Neural progenitor cell (in vitro differentiated cells): ENCODE data around the gene TRAPPC10. TPM values are rescaled to one million over a fixed set of nuclear protein-coding genes. Genes with fewer than 3 reads are reported as not detected.

Source experiments
- DNase-seq: peaks from one replicate; pipeline ENCODE4 v3.0.0-alpha.2; 2016; ENCODE audit warnings: low spot score
- H2AFZ ChIP-seq: fragments of 200-600 bp; sonication (generic); replicated peaks from 2 replicates; pipeline ENCODE4 v1.6.1; 2016; ENCODE audit warnings: antibody characterized with exemption
- H3F3A ChIP-seq: fragments of 200-600 bp; sonication (generic); 2 replicates; pipeline ENCODE4 v1.6.1; 2016; ENCODE audit warnings: antibody characterized with exemption, low read depth
- H3K27ac ChIP-seq: fragments of 200-600 bp; sonication (generic); 2 replicates; pipeline ENCODE4 v1.5.1; 2016; ENCODE audit warnings: mild to moderate bottlenecking
- H3K27me3 ChIP-seq: fragments of 200-600 bp; sonication (generic); 2 replicates; pipeline ENCODE4 v1.6.1; 2016; ENCODE audit warnings: mild to moderate bottlenecking, moderate library complexity
- H3K36me3 ChIP-seq: fragments of 200-600 bp; sonication (generic); 2 replicates; pipeline ENCODE4 v1.5.1; 2016
- H3K4me1 ChIP-seq: fragments of 200-600 bp; sonication (generic); 2 replicates; pipeline ENCODE4 v1.6.1; 2016; ENCODE audit warnings: mixed run types
- H3K4me2 ChIP-seq: fragments of 200-600 bp; sonication (generic); 2 replicates; pipeline ENCODE4 v1.6.1; 2016
- H3K4me3 ChIP-seq: fragments of 200-600 bp; sonication (generic); 2 replicates; pipeline ENCODE4 v1.5.1; 2016
- H3K79me2 ChIP-seq: fragments of 200-600 bp; sonication (generic); 2 replicates; pipeline ENCODE4 v1.6.1; 2016; ENCODE audit warnings: low read depth
- H3K9ac ChIP-seq: fragments of 200-600 bp; sonication (generic); 2 replicates; pipeline ENCODE4 v1.6.1; 2016
- H3K9me3 ChIP-seq: fragments of 200-600 bp; sonication (generic); 2 replicates; pipeline ENCODE4 v1.5.1; 2016; ENCODE audit warnings: low read depth
- H4K20me1 ChIP-seq: fragments of 200-600 bp; sonication (generic); 2 replicates; pipeline ENCODE4 v1.6.1; 2016; ENCODE audit warnings: low read depth
- H3K27ac Mint-ChIP-seq: 3 replicates; pipeline ENCODE4 v1.8.0; 2021; ENCODE audit warnings: mixed read lengths
- H3K27me3 Mint-ChIP-seq: 2 replicates; pipeline ENCODE4 v1.8.0; 2022; ENCODE audit warnings: low read depth, mild to moderate bottlenecking, inconsistent platforms, moderate library complexity, mixed read lengths; ENCODE audit not compliant: insufficient read depth
- H3K36me3 Mint-ChIP-seq: 3 replicates; pipeline ENCODE4 v1.8.0; 2021; ENCODE audit warnings: mixed read lengths
- H3K4me1 Mint-ChIP-seq: 3 replicates; pipeline ENCODE4 v1.8.0; 2021; ENCODE audit warnings: mixed read lengths
- H3K4me3 Mint-ChIP-seq: 3 replicates; pipeline ENCODE4 v1.8.0; 2021; ENCODE audit warnings: mild to moderate bottlenecking, moderate library complexity, mixed read lengths
- H3K9me3 Mint-ChIP-seq: 3 replicates; pipeline ENCODE4 v1.8.0; 2020; ENCODE audit warnings: mixed read lengths
- CTCF ChIP-seq: fragments of 200-600 bp; sonication (generic); IDR thresholded peaks from 2 replicates; pipeline ENCODE4 v1.5.1; 2017; ENCODE audit warnings: antibody characterized with exemption, mild to moderate bottlenecking
- EZH2 ChIP-seq: fragments of 200-600 bp; sonication (generic); IDR thresholded peaks from 2 replicates; pipeline ENCODE4 v1.6.1; 2017; ENCODE audit warnings: antibody characterized with exemption, mild to moderate bottlenecking, moderate library complexity
- EZH2phosphoT487 ChIP-seq: fragments of 200-600 bp; sonication (generic); IDR thresholded peaks from 2 replicates; pipeline ENCODE4 v1.6.1; 2017; ENCODE audit warnings: antibody characterized with exemption
- total RNA-seq: library from RNA; depleted of rRNA; stranded (reverse); fragments of >200 nt; gene quantifications from 2 replicates; pipeline ENCODE4 v1.2.3, GENCODE V29; 2015; ENCODE audit warnings: low replicate concordance

The TRAPPC10 gene
- total RNA-seq, 1 donor from 2014 or later = 19.8 TPM

- peaks cover 5% of the 10 kb centered on the region for H3K27me3 Mint-ChIP-seq
- DNase-seq = no peak
- no peaks in the 10 kb centered on the region for H3K9me3 Mint-ChIP-seq
- TF ChIP-seq EZH2 (no peak), CTCF (no peak), EZH2phosphoT487 (no peak)
- no peak overlapping the region for H3K4me3 Mint-ChIP-seq
- peaks cover 21% of the 10 kb centered on the region for H3K4me1 Mint-ChIP-seq
- Histone ChIP-seq H3K36me3 (no peaks in the 10 kb centered on the region), H3K4me3 (no peak overlapping the region), H4K20me1 (no peaks in the 10 kb centered on the region), H3K4me2 (no peak overlapping the region), H3K9me3 (no peaks in the 10 kb centered on the region), H3K27me3 (peaks cover 2% of the 10 kb centered on the region), H3K9ac (no peak overlapping the region), H3F3A (no peaks in the 10 kb centered on the region), H3K79me2 (no peaks in the 10 kb centered on the region), H2AFZ (no peak overlapping the region), H3K4me1 (peaks cover 10% of the 10 kb centered on the region), H3K27ac (no peak overlapping the region)
- H3K36me3 Mint-ChIP-seq = peaks cover 3% of the 10 kb centered on the region
- no peak overlapping the region for H3K27ac Mint-ChIP-seq
These were observed 30.8 kb upstream of the TRAPPC10 start for GRCh38 chr21:43981151-43981870.

GRCh38 chr21:43981871-43982210, 30.3 kb upstream of the TRAPPC10 start:
- Mint-ChIP-seq H3K27me3 (peaks cover 5% of the 10 kb centered on the region), H3K4me1 (peaks cover 27% of the 10 kb centered on the region), H3K9me3 (no peaks in the 10 kb centered on the region), H3K27ac (no peak overlapping the region), H3K36me3 (peaks cover 3% of the 10 kb centered on the region), H3K4me3 (no peak overlapping the region)
- H2AFZ ChIP-seq = no peak overlapping the region
- no peak for DNase-seq
- no peak overlapping the region for H3K4me2 ChIP-seq
- H4K20me1 ChIP-seq = no peaks in the 10 kb centered on the region
- H3K27me3 ChIP-seq = peaks cover 5% of the 10 kb centered on the region
- H3K36me3 ChIP-seq = no peaks in the 10 kb centered on the region
- no peaks in the 10 kb centered on the region for H3K79me2 ChIP-seq
- H3K4me3 ChIP-seq = no peak overlapping the region
- H3K9me3 ChIP-seq = no peaks in the 10 kb centered on the region
- TF ChIP-seq CTCF = no peak
- TF ChIP-seq EZH2phosphoT487 = no peak
- TF ChIP-seq EZH2 = no peak
- H3K27ac ChIP-seq = no peak overlapping the region
- no peak overlapping the region for H3K9ac ChIP-seq
- H3F3A ChIP-seq = no peaks in the 10 kb centered on the region
- peaks cover 10% of the 10 kb centered on the region for H3K4me1 ChIP-seq

GRCh38 chr21:43982489-43983078, 29.5 kb upstream of the TRAPPC10 start:
- no peak overlapping the region for H3K4me3 Mint-ChIP-seq
- Histone ChIP-seq H3F3A (no peaks in the 10 kb centered on the region), H3K27ac (no peak overlapping the region), H3K4me2 (no peak overlapping the region), H2AFZ (no peak overlapping the region), H3K79me2 (no peaks in the 10 kb centered on the region), H4K20me1 (no peaks in the 10 kb centered on the region), H3K4me3 (no peak overlapping the region), H3K36me3 (no peaks in the 10 kb centered on the region), H3K9ac (no peak overlapping the region), H3K4me1 (peaks cover 10% of the 10 kb centered on the region), H3K9me3 (no peaks in the 10 kb centered on the region), H3K27me3 (peaks cover 5% of the 10 kb centered on the region)
- no peak overlapping the region for H3K27ac Mint-ChIP-seq
- peaks cover 3% of the 10 kb centered on the region for H3K36me3 Mint-ChIP-seq
- no peaks in the 10 kb centered on the region for H3K9me3 Mint-ChIP-seq
- DNase-seq = no peak
- no peak for TF ChIP-seq CTCF
- no peak for TF ChIP-seq EZH2
- no peak for TF ChIP-seq EZH2phosphoT487
- H3K27me3 Mint-ChIP-seq = peaks cover 3% of the 10 kb centered on the region
- peaks cover 30% of the 10 kb centered on the region for H3K4me1 Mint-ChIP-seq
